LNCAP (cell line): ENCODE measurements around the gene SORCS1.

Experiments
- TF ChIP-seq, protein P1 (sequence below): fragments of 450-650 bp; IDR thresholded peaks from 2 replicates; pipeline ENCODE4 v1.5.1; 2017; ENCODE audit warnings: mild to moderate bottlenecking

Gene SORCS1

DNA sequence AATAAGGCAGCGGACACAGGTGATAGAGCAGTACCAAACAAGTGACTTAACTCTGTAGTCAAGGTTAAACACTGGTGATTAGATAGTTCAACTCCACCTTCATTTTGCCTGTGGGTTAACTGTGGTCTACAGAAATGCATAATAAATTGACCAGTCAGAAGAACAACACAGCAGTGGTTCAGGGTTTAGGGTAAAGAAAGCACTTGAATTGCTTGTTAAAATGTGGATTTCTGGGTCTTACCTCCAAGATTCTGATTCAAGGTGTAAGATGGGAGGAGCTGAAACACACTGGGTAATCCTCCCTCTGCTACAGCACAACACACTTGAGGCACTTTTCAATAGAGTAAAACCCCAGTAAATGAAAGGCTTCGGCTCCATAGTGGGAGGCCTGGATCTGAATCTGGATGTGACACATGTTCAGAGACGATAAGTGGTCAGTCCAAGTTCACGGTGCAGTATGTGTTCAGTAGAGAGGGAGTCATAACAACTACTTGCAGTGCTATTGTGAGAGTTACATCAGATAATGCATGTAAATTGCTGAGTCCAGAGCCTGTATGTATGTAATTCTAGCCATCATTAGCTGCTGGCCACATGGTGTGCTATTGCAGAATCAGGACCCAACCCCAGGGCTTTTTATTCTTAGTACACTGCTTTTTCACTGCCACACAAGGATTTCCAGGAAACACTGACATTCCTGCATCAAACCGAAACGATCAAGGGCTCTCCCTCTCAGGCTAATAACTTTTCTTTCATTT, 141.7 kb downstream of the SORCS1 start:
- TF ChIP-seq, protein P1, sequence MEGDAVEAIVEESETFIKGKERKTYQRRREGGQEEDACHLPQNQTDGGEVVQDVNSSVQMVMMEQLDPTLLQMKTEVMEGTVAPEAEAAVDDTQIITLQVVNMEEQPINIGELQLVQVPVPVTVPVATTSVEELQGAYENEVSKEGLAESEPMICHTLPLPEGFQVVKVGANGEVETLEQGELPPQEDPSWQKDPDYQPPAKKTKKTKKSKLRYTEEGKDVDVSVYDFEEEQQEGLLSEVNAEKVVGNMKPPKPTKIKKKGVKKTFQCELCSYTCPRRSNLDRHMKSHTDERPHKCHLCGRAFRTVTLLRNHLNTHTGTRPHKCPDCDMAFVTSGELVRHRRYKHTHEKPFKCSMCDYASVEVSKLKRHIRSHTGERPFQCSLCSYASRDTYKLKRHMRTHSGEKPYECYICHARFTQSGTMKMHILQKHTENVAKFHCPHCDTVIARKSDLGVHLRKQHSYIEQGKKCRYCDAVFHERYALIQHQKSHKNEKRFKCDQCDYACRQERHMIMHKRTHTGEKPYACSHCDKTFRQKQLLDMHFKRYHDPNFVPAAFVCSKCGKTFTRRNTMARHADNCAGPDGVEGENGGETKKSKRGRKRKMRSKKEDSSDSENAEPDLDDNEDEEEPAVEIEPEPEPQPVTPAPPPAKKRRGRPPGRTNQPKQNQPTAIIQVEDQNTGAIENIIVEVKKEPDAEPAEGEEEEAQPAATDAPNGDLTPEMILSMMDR: no peak

DNA sequence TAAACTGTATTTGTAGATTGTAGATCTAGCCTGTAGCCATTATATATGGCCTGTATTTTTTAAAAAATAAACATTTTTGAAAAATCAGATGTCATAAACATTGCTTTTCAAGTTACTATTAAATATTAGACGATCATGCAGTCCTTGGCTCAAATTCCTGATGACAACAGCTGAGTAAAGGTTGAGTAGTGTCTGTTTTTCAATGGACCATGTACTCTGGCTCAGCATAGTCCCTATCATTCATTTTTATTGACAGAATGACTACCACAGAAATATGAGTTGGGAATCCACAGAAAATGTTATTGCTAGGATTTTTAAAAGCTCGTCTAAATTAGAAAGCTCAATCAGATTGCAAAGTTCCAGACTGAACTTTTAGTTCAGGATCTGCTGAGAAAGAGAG, 145.4 kb downstream of the SORCS1 start:
- TF ChIP-seq, protein P1: no peak

DNA sequence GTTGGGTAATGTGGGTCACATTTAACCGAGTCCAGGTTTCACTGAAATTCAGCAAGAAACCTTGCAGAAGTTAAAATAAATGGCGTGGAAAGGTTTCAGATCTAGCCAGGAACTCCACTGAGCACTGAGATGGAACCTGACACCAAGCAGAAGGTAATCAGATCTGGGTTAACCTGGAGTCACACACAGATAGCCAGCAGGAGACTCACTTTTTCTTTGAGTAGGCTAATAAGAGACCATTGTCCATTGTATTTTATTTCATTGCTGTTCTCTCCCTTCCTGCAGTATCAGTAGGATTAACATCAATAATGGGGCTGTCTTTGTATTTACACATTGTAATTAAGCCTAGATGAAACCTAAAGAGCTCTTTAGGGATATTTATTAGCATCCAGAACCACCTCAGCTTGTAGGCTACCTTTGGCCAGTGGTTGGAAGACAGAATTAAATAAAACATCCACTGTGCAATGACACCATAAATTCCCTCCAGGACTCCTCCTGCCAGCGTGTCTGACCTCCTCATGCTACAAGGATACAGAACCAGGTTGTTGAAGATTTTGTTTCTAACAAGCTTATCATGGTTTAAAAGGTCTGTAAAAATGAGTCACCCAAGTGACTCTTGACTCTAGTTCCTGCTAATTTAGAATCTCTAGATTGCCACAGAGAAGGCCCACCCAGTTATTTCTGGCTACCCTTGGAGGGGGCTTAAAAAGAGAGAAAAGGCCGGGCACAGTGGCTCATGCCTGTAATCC, 151.1 kb downstream of the SORCS1 start:
- TF ChIP-seq, protein P1: no peak

DNA sequence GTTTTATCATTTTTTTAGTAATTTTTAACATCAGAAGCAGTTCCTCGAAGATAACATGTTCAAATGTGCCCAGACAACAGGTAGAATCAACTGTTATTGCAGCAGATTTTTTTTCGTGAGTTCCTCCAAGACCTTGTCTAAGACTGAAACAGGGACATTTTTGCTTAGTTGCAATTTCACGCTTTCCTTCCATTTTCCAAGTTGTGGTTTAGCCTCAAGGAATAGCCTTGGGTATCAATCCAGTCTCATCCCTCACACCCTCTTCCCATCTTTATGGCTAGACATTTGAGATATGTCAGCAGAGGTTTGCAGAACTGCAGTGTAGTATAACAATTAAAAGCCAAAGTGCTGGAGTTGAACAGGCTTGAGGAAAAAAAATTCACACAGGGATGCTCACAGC, 152.5 kb downstream of the SORCS1 start:
- TF ChIP-seq, protein P1: no peak

DNA sequence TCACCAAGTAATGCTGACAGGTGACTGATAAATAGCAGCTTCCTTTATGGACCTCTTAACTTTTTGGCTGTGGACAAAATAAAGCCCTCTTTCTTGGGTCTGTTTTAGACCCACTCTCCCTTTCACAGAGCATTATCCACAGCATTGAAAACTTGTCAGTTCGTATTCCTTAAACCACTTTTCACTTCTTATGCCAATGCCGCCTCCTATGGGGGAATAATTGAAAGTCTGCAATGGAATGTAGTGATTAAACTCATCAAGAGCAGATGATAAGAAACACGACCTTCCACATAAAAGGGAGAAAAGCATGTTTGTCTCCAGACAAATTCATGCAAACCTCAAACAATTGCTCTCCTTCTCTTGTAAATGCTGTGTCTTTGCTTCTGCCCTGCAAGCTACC, 153.4 kb downstream of the SORCS1 start:
- TF ChIP-seq, protein P1: no peak

DNA sequence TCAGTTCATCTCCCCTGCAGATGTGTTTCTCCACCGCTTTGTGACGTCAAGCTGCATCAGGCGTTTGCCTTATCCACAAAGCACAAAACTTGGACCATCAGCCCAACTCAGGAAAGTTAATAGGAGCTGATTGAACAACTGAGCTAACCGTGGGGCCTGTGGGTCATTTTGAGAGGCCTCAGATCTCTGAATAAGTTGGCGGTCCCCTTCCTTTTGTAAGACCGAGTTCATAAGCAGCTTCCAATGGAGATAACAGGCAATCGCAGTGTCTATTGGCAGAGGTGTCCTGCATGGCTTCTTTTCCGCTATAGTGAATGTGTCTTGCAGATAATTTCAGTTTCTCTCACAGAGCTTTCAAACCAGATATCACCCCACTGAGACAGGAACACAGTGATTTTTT, 154.0 kb downstream of the SORCS1 start:
- TF ChIP-seq, protein P1: no peak

DNA sequence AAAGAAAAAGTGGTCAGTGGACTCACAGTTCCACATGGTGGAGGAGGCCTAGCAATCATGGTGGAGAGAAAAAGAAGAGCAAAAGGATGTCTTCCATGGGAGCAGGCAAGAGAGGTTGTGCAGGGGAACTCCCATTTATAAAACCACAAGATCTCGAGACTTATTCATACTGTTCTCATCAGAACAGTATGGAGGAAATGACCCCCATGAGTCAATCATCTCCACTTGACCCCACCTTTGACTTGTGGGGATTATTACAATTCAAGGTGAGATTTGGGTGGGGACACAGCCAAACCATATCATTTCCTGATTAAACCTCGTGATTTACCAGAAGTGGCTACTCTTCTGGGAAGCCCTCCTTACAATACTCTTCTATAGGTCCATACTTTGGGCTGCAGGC, 160.1 kb downstream of the SORCS1 start:
- TF ChIP-seq, protein P1: no peak
